Keratinocyte (primary cell): Measurements from ENCODE around the gene GDNF. TPM values are rescaled to one million over a fixed set of nuclear protein-coding genes. Genes with fewer than 3 reads are reported as not detected.

ENCODE experiments used
- DNase-seq: peaks from one replicate; pipeline ENCODE4 v3.0.0-alpha.2; 2011; ENCODE audit warnings: low read depth, missing footprints, low spot score
- FAIRE-seq: peaks from 2 replicates; lab custom pipeline; 2011; peaks lifted over from hg19 to GRCh38; lab: Jason Lieb, UNC
- H2AFZ ChIP-seq: 2 replicates; pipeline ENCODE4 v1.6.0; 2012; ENCODE audit warnings: low read length, control low read depth, inconsistent platforms; ENCODE audit not compliant: control insufficient read depth
- H3K27ac ChIP-seq: 2 replicates; pipeline ENCODE4 v1.5.1; 2011; ENCODE audit warnings: low read length; ENCODE audit not compliant: control insufficient read depth, insufficient read depth
- H3K27me3 ChIP-seq: 3 replicates; pipeline ENCODE4 v1.6.0; 2011; ENCODE audit warnings: low read length; ENCODE audit not compliant: control insufficient read depth, insufficient read depth; ENCODE audit errors: extremely low read depth
- H3K36me3 ChIP-seq, 2 experiments: 2 replicates in 1 of 2; 3 replicates in 1 of 2; pipeline ENCODE4 v1.5.1; 2011; ENCODE audit warnings: low read length in 2 of 2, mild to moderate bottlenecking in 1 of 2; ENCODE audit not compliant: control insufficient read depth in 2 of 2, insufficient read depth in 2 of 2; ENCODE audit errors: extremely low read depth in 1 of 2
- H3K4me1 ChIP-seq: 3 replicates; pipeline ENCODE4 v1.5.1; 2011; ENCODE audit warnings: low read length; ENCODE audit not compliant: control insufficient read depth, insufficient read depth; ENCODE audit errors: extremely low read depth
- H3K4me2 ChIP-seq: 3 replicates; pipeline ENCODE4 v1.6.0; 2011; ENCODE audit warnings: low read depth, low read length; ENCODE audit not compliant: control insufficient read depth, insufficient read depth; ENCODE audit errors: extremely low read depth
- H3K4me3 ChIP-seq, 3 experiments: fragments of 200-600 bp in 1 of 3; sonication (generic) in 1 of 3; 2 replicates in 2 of 3; 3 replicates in 1 of 3; pipeline ENCODE4 v1.5.1; 2011 to 2016; ENCODE audit warnings: low read length in 3 of 3, mild to moderate bottlenecking in 3 of 3, control low read depth in 2 of 3, inconsistent platforms in 1 of 3, low read depth in 1 of 3, mixed read lengths in 1 of 3, mixed run types in 1 of 3, moderate library complexity in 1 of 3; ENCODE audit not compliant: control insufficient read depth in 2 of 3, insufficient read depth in 2 of 3; ENCODE audit errors: extremely low read depth in 1 of 3
- H3K79me2 ChIP-seq: 2 replicates; pipeline ENCODE4 v1.6.0; 2012; ENCODE audit warnings: low read length; ENCODE audit not compliant: control insufficient read depth, insufficient read depth
- H3K9ac ChIP-seq: 3 replicates; pipeline ENCODE4 v1.6.0; 2011; ENCODE audit warnings: low read length; ENCODE audit not compliant: control insufficient read depth, insufficient read depth; ENCODE audit errors: extremely low read depth
- H3K9me1 ChIP-seq: 3 replicates; pipeline ENCODE4 v1.6.0; 2011; ENCODE audit warnings: low read length; ENCODE audit not compliant: control insufficient read depth, insufficient read depth; ENCODE audit errors: extremely low read depth
- H3K9me3 ChIP-seq: 2 replicates; pipeline ENCODE4 v1.5.1; 2012; ENCODE audit warnings: low read depth, low read length; ENCODE audit not compliant: control insufficient read depth
- H4K20me1 ChIP-seq: 3 replicates; pipeline ENCODE4 v1.6.0; 2011; ENCODE audit warnings: low read length; ENCODE audit not compliant: control insufficient read depth, insufficient read depth; ENCODE audit errors: extremely low read depth
- CTCF ChIP-seq, 3 experiments: IDR thresholded peaks in 1 of 3; conservative IDR thresholded peaks in 1 of 3; optimal IDR thresholded peaks in 1 of 3; 2 replicates in 2 of 3; 3 replicates in 1 of 3; pipeline versions ENCODE3 to v1.5.1; 2011; ENCODE audit warnings: low read length in 3 of 3, mild to moderate bottlenecking in 3 of 3, moderate library complexity in 2 of 3, control low read depth in 1 of 3, inconsistent platforms in 1 of 3; ENCODE audit not compliant: insufficient read depth in 2 of 3; ENCODE audit errors: extremely low read depth in 1 of 3
- EZH2 ChIP-seq: IDR thresholded peaks from one replicate; pipeline ENCODE4 v1.6.1; 2012; ENCODE audit warnings: inconsistent platforms, mild to moderate bottlenecking, low read length, moderate library complexity
- dilution Hi-C: fragments of 300-500 bp; cut with MboI; formaldehyde crosslinking; loops from one replicate; pipeline ENCODE4 v1.7.0; 2020; ENCODE audit warnings: low sequenced_read_pairs; ENCODE audit not compliant: extremely low pct_ligation_motif_present
- polyA plus RNA-seq, 5 experiments: library from polyadenylated mRNA; depleted of rRNA in 3 of 5; stranded (reverse) in 3 of 5; stranded (forward) in 1 of 5; unstranded in 1 of 5; fragments of >200 nt; gene quantifications; 1 replicate in 1 of 5; 2 replicates in 3 of 5; 3 replicates in 1 of 5; pipeline versions ENCODE4 v1.2.1 to v1.2.3, GENCODE V29; 2011 to 2012; ENCODE audit warnings: missing spikeins in 2 of 5, low read depth in 1 of 5, low replicate concordance in 1 of 5

GDNF gene
- polyA plus RNA-seq, 1 donor (not counting 4 experiments of a cell fraction or from before 2014, with no cell fraction given) = 2.4 TPM

GRCh38 chr5:37814699-37815098 is 25.1 kb downstream of the GDNF start:
- dilution Hi-C loops = no loop called here
- no peak for TF ChIP-seq CTCF (optimal IDR thresholded peaks at IDR 0.05 in 1 of 3, IDR thresholded peaks at IDR 0.05 in 1 of 3, conservative IDR thresholded peaks at IDR 0.05 in 1 of 3; ENCODE audit: extremely low read depth in 1 of 3, insufficient read depth in 2 of 3, low read length in 3 of 3)
- no peak for TF ChIP-seq EZH2
- FAIRE-seq = peak; percentile 46

DNA sequence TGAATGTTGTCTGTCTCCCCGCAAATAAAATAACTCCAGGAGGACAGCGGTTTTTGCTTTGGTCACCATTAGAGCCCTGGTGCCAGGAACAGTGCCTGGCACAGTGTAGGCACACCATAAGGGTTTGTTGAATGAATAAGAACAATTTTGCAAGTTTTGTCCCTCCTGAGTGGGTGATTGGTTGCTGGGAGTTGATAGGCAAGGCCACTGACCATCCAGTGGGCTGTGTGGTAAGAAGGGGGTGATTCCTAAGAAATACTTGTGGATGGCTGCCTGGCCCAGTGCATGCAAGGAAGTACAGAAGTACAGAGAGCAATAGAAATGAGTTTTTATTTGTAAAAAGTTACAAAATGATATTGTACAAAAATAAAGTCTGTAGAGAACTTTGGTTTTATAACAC is 27.5 kb downstream of the GDNF start:
- peaks cover 0 to 9% of the 10 kb centered on the region in 2 experiments for H3K36me3 ChIP-seq
- H3K9me3 ChIP-seq = no peaks in the 10 kb centered on the region
- DNase-seq = no peak
- TF ChIP-seq CTCF (optimal IDR thresholded peaks at IDR 0.05 in 1 of 3, IDR thresholded peaks at IDR 0.05 in 1 of 3, conservative IDR thresholded peaks at IDR 0.05 in 1 of 3; ENCODE audit: extremely low read depth in 1 of 3, insufficient read depth in 2 of 3, low read length in 3 of 3) (no peak), EZH2 (no peak)
- no peak overlapping the region for H3K27ac ChIP-seq
- H3K9ac ChIP-seq = no peak overlapping the region
- no peaks in the 10 kb centered on the region for H3K27me3 ChIP-seq
- peaks cover 12% of the 10 kb centered on the region for H3K4me1 ChIP-seq
- H2AFZ ChIP-seq = no peak overlapping the region
- H4K20me1 ChIP-seq = no peaks in the 10 kb centered on the region
- no peak overlapping the region for H3K4me2 ChIP-seq
- no peak for FAIRE-seq
- dilution Hi-C loops = no loop called here
- H3K79me2 ChIP-seq = no peaks in the 10 kb centered on the region
- H3K4me3 ChIP-seq = no peak overlapping the region
- H3K9me1 ChIP-seq = no peaks in the 10 kb centered on the region

More at GRCh38 chr5:37814699-37815098, 25.1 kb downstream of the GDNF start:
- Histone ChIP-seq H3K4me2 (no peak overlapping the region), H3K9me3 (no peaks in the 10 kb centered on the region), H3K79me2 (no peaks in the 10 kb centered on the region), H3K9ac (no peak overlapping the region), H4K20me1 (no peaks in the 10 kb centered on the region), H3K27me3 (no peaks in the 10 kb centered on the region), H3K4me1 (peaks cover 12% of the 10 kb centered on the region), H3K27ac (no peak overlapping the region), H3K9me1 (no peaks in the 10 kb centered on the region), H3K36me3 (peaks cover 0 to 9% of the 10 kb centered on the region in 2 experiments), H3K4me3 (no peak overlapping the region), H2AFZ (no peak overlapping the region)
- no peak for DNase-seq
